GM12878 (cell line): ENCODE data around the gene LRP3. TPM values are rescaled to one million over a fixed set of nuclear protein-coding genes. Genes with fewer than 3 reads are reported as not detected.

Experiments used
- ATAC-seq: fragments of 200-7000 bp; cut with Tn5 transposase; 3 replicates; pipeline ENCODE4 v1.9.1; 2020; ENCODE audit warnings: mild to moderate bottlenecking, moderate library complexity
- BruUV-seq: library from RNA; stranded (reverse); fragments of 400-500 nt; replicated peaks from 2 replicates; lab custom pipeline; 2021; lab: Mats Ljungman, UMichigan
- CTCF ChIA-PET: fragments of 300-600 bp; sonication (Branson Sonifier 250); formaldehyde crosslinking; extraction: SDS; loops from one replicate; lab custom pipeline; 2021; ENCODE audit warnings: inconsistent platforms; lab: Yijun Ruan, JAX
- POLR2A ChIA-PET: fragments of 350-600 bp; formaldehyde crosslinking; extraction: SDS; loops from one replicate; lab custom pipeline; 2021; ENCODE audit warnings: inconsistent platforms; lab: Charles Lee
- RAD21 ChIA-PET: fragments of 300-600 bp; sonication (Branson Sonifier 250); formaldehyde crosslinking; loops from one replicate; lab custom pipeline; 2023; ENCODE audit warnings: antibody characterized with exemption; ENCODE audit not compliant: unreplicated experiment; lab: Charles Lee
- SMC1A ChIA-PET: fragments of 300-600 bp; sonication (Branson Sonifier 250); formaldehyde crosslinking; loops from one replicate; lab custom pipeline; 2023; ENCODE audit not compliant: unreplicated experiment, uncharacterized antibody; lab: Charles Lee
- DNase-seq: peaks from one replicate; pipeline ENCODE4 v3.0.0-alpha.2; 2011; ENCODE audit warnings: low read depth, low spot score
- FAIRE-seq: peaks from 3 replicates; lab custom pipeline; 2011; peaks lifted over from hg19 to GRCh38; lab: Jason Lieb, UNC
- H2AFZ ChIP-seq: 2 replicates; pipeline ENCODE4 v1.6.0; 2011; ENCODE audit warnings: low read depth, low read length, control low read depth; ENCODE audit not compliant: control insufficient read depth
- H3K27ac ChIP-seq: 2 replicates; pipeline ENCODE4 v1.5.1; 2011; ENCODE audit warnings: control low read depth; ENCODE audit not compliant: control insufficient read depth, insufficient read depth
- H3K27me3 ChIP-seq, 2 experiments: replicated peaks in 1 of 2; 2 replicates each; pipeline versions ENCODE4 v1.6.0 to v1.6.1; 2011; ENCODE audit warnings: low read length in 1 of 2; ENCODE audit not compliant: control insufficient read depth in 2 of 2, insufficient read depth in 2 of 2
- H3K36me3 ChIP-seq, 2 experiments: 2 replicates each; pipeline ENCODE4 v1.5.1; 2011; ENCODE audit warnings: low read length in 1 of 2; ENCODE audit not compliant: control insufficient read depth in 2 of 2, insufficient read depth in 2 of 2
- H3K4me1 ChIP-seq: 2 replicates; pipeline ENCODE4 v1.6.1; 2011; ENCODE audit warnings: mild to moderate bottlenecking, low read length, moderate library complexity, mixed read lengths; ENCODE audit not compliant: control insufficient read depth, insufficient read depth
- H3K4me2 ChIP-seq: 2 replicates; pipeline ENCODE4 v1.6.0; 2011; ENCODE audit warnings: control low read depth; ENCODE audit not compliant: control insufficient read depth, insufficient read depth
- H3K4me3 ChIP-seq: fragments of 200-600 bp; sonication (generic); 2 replicates; pipeline ENCODE4 v1.5.1; 2016
- H3K79me2 ChIP-seq: 2 replicates; pipeline ENCODE4 v1.6.0; 2011; ENCODE audit warnings: low read length; ENCODE audit not compliant: control insufficient read depth, insufficient read depth
- H3K9ac ChIP-seq: 2 replicates; pipeline ENCODE4 v1.8.0; 2011; ENCODE audit warnings: low read length, control low read depth, mixed read lengths; ENCODE audit not compliant: control insufficient read depth, insufficient read depth
- H3K9me3 ChIP-seq: replicated peaks from 3 replicates; pipeline ENCODE4 v1.5.1; 2011; ENCODE audit warnings: mild to moderate bottlenecking, low read length; ENCODE audit not compliant: control insufficient read depth, insufficient read depth
- H4K20me1 ChIP-seq: 2 replicates; pipeline ENCODE4 v1.6.0; 2011; ENCODE audit not compliant: control insufficient read depth, insufficient read depth
- NFYA ChIP-seq: IDR thresholded peaks from 2 replicates; pipeline ENCODE4 v1.6.1; 2011; ENCODE audit warnings: low read depth, mild to moderate bottlenecking, low read length, improper control_type of control experiment, borderline replicate concordance
- SIX5 ChIP-seq: IDR thresholded peaks from 2 replicates; pipeline ENCODE4 v1.6.1; 2011; ENCODE audit warnings: mild to moderate bottlenecking, low read depth, low read length, moderate library complexity; ENCODE audit not compliant: severe bottlenecking
- WGBS: methylation state at CpG from one replicate; pipeline ENCODE4 v1.1.6; 2016; ENCODE audit warnings: low lambda C conversion rate; ENCODE audit not compliant: insufficient replicate concordance, insufficient coverage; ENCODE audit errors: missing lambda C conversion rate; 5-methylcytosine and 5-hydroxymethylcytosine counted together
- in situ Hi-C: fragments of 300-500 bp; cut with MboI; formaldehyde crosslinking; loops from 9 replicates; pipeline ENCODE4 v1.14.3; 2018; ENCODE audit warnings: mixed read lengths
- intact Hi-C: fragments of 100-400 bp; cut with micrococcal nuclease; formaldehyde crosslinking; loops from one replicate; pipeline ENCODE4 v1.14.2; 2022; ENCODE audit not compliant: unreplicated experiment
- polyA plus RNA-seq, 11 experiments: library from polyadenylated mRNA; depleted of rRNA in 4 of 11; unstranded in 6 of 11; stranded (reverse) in 5 of 11; fragments of >200 nt; fragmentation: Nextera tagmentation in 4 of 11; fragmentation: Illumina TruSeq in 1 of 11; extraction: Ambion mirVana in 4 of 11; extraction: Trizol in 1 of 11; gene quantifications; 1 replicate in 1 of 11; 2 replicates in 10 of 11; pipeline versions ENCODE4 v1.2.1 to v1.2.3, GENCODE V29; 2011 to 2016; ENCODE audit warnings: inconsistent platforms in 2 of 11, missing spikeins in 2 of 11, low read depth in 1 of 11
- total RNA-seq, 4 experiments: library from RNA; depleted of rRNA in 3 of 4; stranded (reverse); fragments of >200 nt in 3 of 4; fragmentation: Illumina TruSeq in 1 of 4; extraction: Trizol in 1 of 4; gene quantifications; 2 replicates each; pipeline versions ENCODE4 v1.2.1 to v1.2.3, GENCODE V29; 2013 to 2021
- TF ChIP-seq, protein P1 (sequence below): fragments of 450-650 bp; IDR thresholded peaks from 2 replicates; pipeline ENCODE4 v1.6.1; 2016; ENCODE audit warnings: mild to moderate bottlenecking
- TF ChIP-seq, protein P2 (sequence below): fragments of 450-650 bp; IDR thresholded peaks from 2 replicates; pipeline ENCODE4 v1.6.1; 2017; ENCODE audit warnings: mild to moderate bottlenecking, low read depth, inconsistent platforms; ENCODE audit not compliant: poor library complexity, severe bottlenecking

The LRP3 gene
- total and polyA plus RNA-seq, 10 of the 15 experiments (the other 5 are each of a cell fraction or from before 2014, with no cell fraction given), result 0.12 to 3.2 (median 0.64) TPM; not detected in 2

GRCh38 chr19:33227242-33227650 is 33.1 kb downstream of the LRP3 start:
- H3K4me2 ChIP-seq, result no peak overlapping the region
- CTCF ChIA-PET, result no interaction called here
- peaks cover 5 to 12% of the 10 kb centered on the region in 2 experiments; a peak in 3 of 4 replicates for H3K27me3 ChIP-seq
- no peak overlapping the region for H2AFZ ChIP-seq
- DNase-seq (no peak), ATAC-seq (no peak), FAIRE-seq (no peak)
- H3K79me2 ChIP-seq, result no peaks in the 10 kb centered on the region
- TF ChIP-seq, protein P1, sequence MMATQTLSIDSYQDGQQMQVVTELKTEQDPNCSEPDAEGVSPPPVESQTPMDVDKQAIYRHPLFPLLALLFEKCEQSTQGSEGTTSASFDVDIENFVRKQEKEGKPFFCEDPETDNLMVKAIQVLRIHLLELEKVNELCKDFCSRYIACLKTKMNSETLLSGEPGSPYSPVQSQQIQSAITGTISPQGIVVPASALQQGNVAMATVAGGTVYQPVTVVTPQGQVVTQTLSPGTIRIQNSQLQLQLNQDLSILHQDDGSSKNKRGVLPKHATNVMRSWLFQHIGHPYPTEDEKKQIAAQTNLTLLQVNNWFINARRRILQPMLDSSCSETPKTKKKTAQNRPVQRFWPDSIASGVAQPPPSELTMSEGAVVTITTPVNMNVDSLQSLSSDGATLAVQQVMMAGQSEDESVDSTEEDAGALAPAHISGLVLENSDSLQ, result no peak
- TF ChIP-seq NFYA (no peak), SIX5 (no peak)
- TF ChIP-seq, protein P2, sequence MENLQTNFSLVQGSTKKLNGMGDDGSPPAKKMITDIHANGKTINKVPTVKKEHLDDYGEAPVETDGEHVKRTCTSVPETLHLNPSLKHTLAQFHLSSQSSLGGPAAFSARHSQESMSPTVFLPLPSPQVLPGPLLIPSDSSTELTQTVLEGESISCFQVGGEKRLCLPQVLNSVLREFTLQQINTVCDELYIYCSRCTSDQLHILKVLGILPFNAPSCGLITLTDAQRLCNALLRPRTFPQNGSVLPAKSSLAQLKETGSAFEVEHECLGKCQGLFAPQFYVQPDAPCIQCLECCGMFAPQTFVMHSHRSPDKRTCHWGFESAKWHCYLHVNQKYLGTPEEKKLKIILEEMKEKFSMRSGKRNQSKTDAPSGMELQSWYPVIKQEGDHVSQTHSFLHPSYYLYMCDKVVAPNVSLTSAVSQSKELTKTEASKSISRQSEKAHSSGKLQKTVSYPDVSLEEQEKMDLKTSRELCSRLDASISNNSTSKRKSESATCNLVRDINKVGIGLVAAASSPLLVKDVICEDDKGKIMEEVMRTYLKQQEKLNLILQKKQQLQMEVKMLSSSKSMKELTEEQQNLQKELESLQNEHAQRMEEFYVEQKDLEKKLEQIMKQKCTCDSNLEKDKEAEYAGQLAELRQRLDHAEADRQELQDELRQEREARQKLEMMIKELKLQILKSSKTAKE, result no peak
- no peaks in the 10 kb centered on the region for H3K4me1 ChIP-seq
- H3K4me3 ChIP-seq, result no peak overlapping the region
- intact Hi-C loops, result no loop called here
- 53% methylated on average over 13 of the region's 18 CpGs for WGBS
- SMC1A ChIA-PET, result no interaction called here
- in situ Hi-C loops, result loop anchor here (25.0 kb wide), 1 partner anchor 535 kb away; no protein-coding TSS in a partner anchor
- no peak overlapping the region for H3K9ac ChIP-seq
- RAD21 ChIA-PET, result no interaction called here
- no peaks in the 10 kb centered on the region for H3K36me3 ChIP-seq
- H4K20me1 ChIP-seq, result no peaks in the 10 kb centered on the region
- no TSS peak for BruUV-seq
- no peaks in the 10 kb centered on the region; the same call in 1 of the 3 replicates for H3K9me3 ChIP-seq
- POLR2A ChIA-PET, result no interaction called here
- no peak overlapping the region for H3K27ac ChIP-seq
